ENCODE measurements around the gene HOXA4.

The HOXA4 gene

GRCh38 chr7:27145914-27146412 is 15.4 kb upstream of the HOXA4 start:
- Histone ChIP-seq H3K27me3 (ENCODE audit: low read length) (no peaks in the 10 kb centered on the region), H3F3A (ENCODE audit: insufficient read depth) (no peaks in the 10 kb centered on the region), H3K79me2 (ENCODE audit: insufficient read depth, low read length) (peaks cover 15% of the 10 kb centered on the region; the same call in 1 of the 2 replicates), H3K9me3 (ENCODE audit: insufficient read depth, low read length) (no peaks in the 10 kb centered on the region), H3K36me3 (ENCODE audit: low read length) (no peaks in the 10 kb centered on the region), H2AFZ (ENCODE audit: low read depth, low read length, severe bottlenecking) (no peak overlapping the region), H3K27ac (ENCODE audit: low read depth, low read length) (no peak overlapping the region), H3K4me3 (ENCODE audit: insufficient read depth, low read length, poor library complexity, severe bottlenecking) (no peak overlapping the region), H4K20me1 (ENCODE audit: low read depth, low read length) (no peaks in the 10 kb centered on the region), H3K9me2 (replicated peaks; ENCODE audit: insufficient read depth, low read length) (no peaks in the 10 kb centered on the region), H3K4me2 (ENCODE audit: low read depth, low read length, poor library complexity, severe bottlenecking) (no peak overlapping the region), H3K9ac (ENCODE audit: low read length) (no peak overlapping the region)
- TF ChIP-seq EZH2phosphoT487 (conservative IDR thresholded peaks at IDR 0.05; ENCODE audit: low read length) (no peak), CTCF (IDR thresholded peaks at IDR 0.05; ENCODE audit: insufficient read depth, low read length, poor library complexity, severe bottlenecking) (no peak)

GRCh38 chr7:27145165-27145913 is 14.8 kb upstream of the HOXA4 start:
- Histone ChIP-seq H3K27ac (ENCODE audit: low read depth, low read length) (no peak overlapping the region), H3K79me2 (ENCODE audit: insufficient read depth, low read length) (peaks cover 13% of the 10 kb centered on the region; the same call in 1 of the 2 replicates), H3F3A (ENCODE audit: insufficient read depth) (no peaks in the 10 kb centered on the region), H3K4me3 (ENCODE audit: insufficient read depth, low read length, poor library complexity, severe bottlenecking) (no peak overlapping the region), H3K4me2 (ENCODE audit: low read depth, low read length, poor library complexity, severe bottlenecking) (no peak overlapping the region), H2AFZ (ENCODE audit: low read depth, low read length, severe bottlenecking) (no peak overlapping the region), H3K27me3 (ENCODE audit: low read length) (no peaks in the 10 kb centered on the region), H3K9me3 (ENCODE audit: insufficient read depth, low read length) (no peaks in the 10 kb centered on the region), H4K20me1 (ENCODE audit: low read depth, low read length) (no peaks in the 10 kb centered on the region), H3K9me2 (replicated peaks; ENCODE audit: insufficient read depth, low read length) (no peaks in the 10 kb centered on the region), H3K36me3 (ENCODE audit: low read length) (no peaks in the 10 kb centered on the region), H3K9ac (ENCODE audit: low read length) (no peak overlapping the region)
- no peak for TF ChIP-seq EZH2phosphoT487 (conservative IDR thresholded peaks at IDR 0.05; ENCODE audit: low read length)
- no peak for TF ChIP-seq CTCF (IDR thresholded peaks at IDR 0.05; ENCODE audit: insufficient read depth, low read length, poor library complexity, severe bottlenecking)

GRCh38 chr7:27144781-27145164 is 14.2 kb upstream of the HOXA4 start:
- Histone ChIP-seq H3K4me2 (ENCODE audit: low read depth, low read length, poor library complexity, severe bottlenecking) (no peak overlapping the region), H3K27me3 (ENCODE audit: low read length) (no peaks in the 10 kb centered on the region), H3K27ac (ENCODE audit: low read depth, low read length) (no peak overlapping the region), H3K9me2 (replicated peaks; ENCODE audit: insufficient read depth, low read length) (no peaks in the 10 kb centered on the region), H3K9ac (ENCODE audit: low read length) (no peak overlapping the region), H3K4me3 (ENCODE audit: insufficient read depth, low read length, poor library complexity, severe bottlenecking) (no peak overlapping the region), H3K79me2 (ENCODE audit: insufficient read depth, low read length) (peaks cover 7% of the 10 kb centered on the region; the same call in 1 of the 2 replicates), H4K20me1 (ENCODE audit: low read depth, low read length) (no peaks in the 10 kb centered on the region), H3K9me3 (ENCODE audit: insufficient read depth, low read length) (no peaks in the 10 kb centered on the region), H3K36me3 (ENCODE audit: low read length) (no peaks in the 10 kb centered on the region), H3F3A (ENCODE audit: insufficient read depth) (no peaks in the 10 kb centered on the region), H2AFZ (ENCODE audit: low read depth, low read length, severe bottlenecking) (no peak overlapping the region)
- TF ChIP-seq CTCF (IDR thresholded peaks at IDR 0.05; ENCODE audit: insufficient read depth, low read length, poor library complexity, severe bottlenecking) (no peak), EZH2phosphoT487 (conservative IDR thresholded peaks at IDR 0.05; ENCODE audit: low read length) (no peak)

Data from SU-DHL-6 (cell line).